K562 (cell line): ENCODE results near the gene SCAP. TPM values are rescaled to one million over a fixed set of nuclear protein-coding genes. Genes with fewer than 3 reads are reported as not detected.
A peak's percentile ranks its signal among the peaks of the same experiment; 100 is the strongest.

Experiments used
- BCLAF1 ChIP-seq, 2 experiments: fragments of 450-650 bp in 1 of 2; IDR thresholded peaks; 2 replicates each; pipeline ENCODE4 v1.6.1; 2011 to 2017; ENCODE audit warnings: low read depth in 2 of 2, antibody characterized with exemption in 1 of 2, borderline replicate concordance in 1 of 2, low read length in 1 of 2, mild to moderate bottlenecking in 1 of 2, mixed read lengths in 1 of 2; ENCODE audit not compliant: control insufficient read depth in 1 of 2
- ETV5 ChIP-seq: sonication (generic); formaldehyde crosslinking; IDR thresholded peaks from 2 replicates; pipeline ENCODE4 v1.4.0; 2020; ENCODE audit warnings: low read depth, mild to moderate bottlenecking, missing genetic modification reagents
- ETV6 ChIP-seq, 3 experiments: fragments of 150-350 bp in 1 of 3; sonication (generic) in 1 of 3; formaldehyde crosslinking in 1 of 3; IDR thresholded peaks; 2 replicates each; pipeline versions ENCODE4 v1.6.1 to v1.8.0; 2014 to 2022; ENCODE audit warnings: borderline replicate concordance in 2 of 3, low read depth in 2 of 3, antibody characterized with exemption in 1 of 3, low read length in 1 of 3, mild to moderate bottlenecking in 1 of 3, missing genetic modification reagents in 1 of 3
- FOXJ3 ChIP-seq: sonication (generic); formaldehyde crosslinking; IDR thresholded peaks from 2 replicates; pipeline ENCODE4 v1.4.0; 2020; ENCODE audit warnings: mild to moderate bottlenecking, missing genetic modification reagents
- GABPB1 ChIP-seq: sonication (generic); formaldehyde crosslinking; IDR thresholded peaks from 2 replicates; pipeline ENCODE4 v1.8.0; 2022; ENCODE audit warnings: mild to moderate bottlenecking, missing genetic modification reagents
- HBP1 ChIP-seq: fragments of 450-650 bp; formaldehyde crosslinking; IDR thresholded peaks from 2 replicates; pipeline ENCODE4 v1.4.0; 2022; ENCODE audit warnings: missing genetic modification characterization
- KLF10 ChIP-seq: fragments of 250-450 bp; sonication (Bioruptor Pico); IDR thresholded peaks from 2 replicates; pipeline ENCODE4 v1.6.1; 2021; ENCODE audit warnings: matching md5 sums
- NCOR1 ChIP-seq: fragments of 450-650 bp; IDR thresholded peaks from 2 replicates; pipeline ENCODE4 v1.6.1; 2016; ENCODE audit warnings: mild to moderate bottlenecking, moderate library complexity
- NR3C1 ChIP-seq: sonication (generic); formaldehyde crosslinking; IDR thresholded peaks from 2 replicates; pipeline ENCODE4 v1.8.1; 2022; ENCODE audit warnings: missing genetic modification reagents
- PHF21A ChIP-seq: fragments of 450-650 bp; IDR thresholded peaks from 2 replicates; pipeline ENCODE4 v1.6.1; 2017; ENCODE audit warnings: low read depth, borderline replicate concordance
- RAD51 ChIP-seq: fragments of 450-650 bp; IDR thresholded peaks from 2 replicates; pipeline ENCODE4 v1.7.1; 2016; ENCODE audit warnings: low read depth, mild to moderate bottlenecking, borderline replicate concordance
- U2AF2 ChIP-seq: fragments of 200-400 bp; formaldehyde crosslinking; optimal IDR thresholded peaks from 2 replicates; pipeline ENCODE3; 2017; ENCODE audit warnings: low read depth, mild to moderate bottlenecking, low read length
- ZHX1 ChIP-seq: fragments of 150-350 bp; conservative IDR thresholded peaks from 2 replicates; pipeline ENCODE4 v1.6.1; 2014; ENCODE audit warnings: low read length
- ZNF589 ChIP-seq: fragments of 200-800 bp; sonication (Bioruptor generic); IDR thresholded peaks from 2 replicates; pipeline ENCODE4 v1.6.1; 2016; ENCODE audit warnings: low read depth, missing genetic modification characterization, missing compliant biosample characterization
- ZNF740 ChIP-seq, 3 experiments: fragments of 200-800 bp in 1 of 3; sonication (Bioruptor generic) in 1 of 3; sonication (generic) in 1 of 3; formaldehyde crosslinking in 1 of 3; IDR thresholded peaks; 2 replicates each; pipeline versions ENCODE4 v1.6.1 to v1.8.0; 2016 to 2022; ENCODE audit warnings: mild to moderate bottlenecking in 2 of 3, missing compliant biosample characterization in 2 of 3, missing genetic modification characterization in 2 of 3, missing genetic modification reagents in 1 of 3
- polyA plus RNA-seq, 8 experiments: library from polyadenylated mRNA; depleted of rRNA in 4 of 8; stranded (reverse) in 5 of 8; unstranded in 3 of 8; fragments of >200 nt; fragmentation: Nextera tagmentation in 2 of 8; fragmentation: Illumina TruSeq in 1 of 8; extraction: Ambion mirVana in 2 of 8; extraction: Trizol in 1 of 8; gene quantifications; 2 replicates each; pipeline versions ENCODE4 v1.2.1 to v1.2.3, GENCODE V29; 2011 to 2014; ENCODE audit warnings: inconsistent platforms in 1 of 8, missing spikeins in 1 of 8
- total RNA-seq, 7 experiments: library from RNA; depleted of rRNA in 6 of 7; stranded (reverse); fragments of >200 nt in 6 of 7; fragmentation: Illumina TruSeq in 2 of 7; extraction: Trizol in 2 of 7; gene quantifications; 2 replicates each; pipeline versions ENCODE4 v1.2.1 to v1.2.3, GENCODE V29; 2011 to 2021; ENCODE audit warnings: low replicate concordance in 1 of 7

The SCAP gene
- total and polyA plus RNA-seq, 9 of the 15 experiments (the other 6 are each of a cell fraction or from before 2014, with no cell fraction given) = 2.6 to 104 (median 37.8) TPM

GRCh38 chr3:47522082-47522987 lies 46.6 kb upstream of the SCAP start (continued):
- no peak for TF ChIP-seq HBP1 (CRISPR knock-in tag)
- no peak for TF ChIP-seq NCOR1
- no peak for TF ChIP-seq KLF10 (CRISPR knock-in tag)
- no peak for TF ChIP-seq U2AF2
- TF ChIP-seq RAD51 = peak; percentile 72
- no peak for TF ChIP-seq PHF21A
- no peak for TF ChIP-seq NR3C1 (CRISPR knock-in tag)
- TF ChIP-seq BCLAF1 (IDR thresholded peaks at IDR 0.05; ENCODE audit: borderline replicate concordance in 1 of 2, control insufficient read depth in 1 of 2, low read depth in 2 of 2, low read length in 1 of 2) = no peak
- peak; percentile 42; the same call in 1 of the 2 replicates for TF ChIP-seq ETV5 (CRISPR knock-in tag)
- TF ChIP-seq FOXJ3 (CRISPR knock-in tag) = no peak
- TF ChIP-seq ZHX1 = no peak; the same call in 1 of the 2 replicates
- no peak for TF ChIP-seq ZNF740 (CRISPR knock-in tag; IDR thresholded peaks at IDR 0.05)
- TF ChIP-seq ZNF740 (tag; IDR thresholded peaks at IDR 0.05) = no peak
- no peak for TF ChIP-seq ETV6 (IDR thresholded peaks at IDR 0.05; ENCODE audit: borderline replicate concordance in 1 of 2, low read depth in 2 of 2, low read length in 1 of 2)
- TF ChIP-seq ETV6 (CRISPR knock-in tag; IDR thresholded peaks at IDR 0.05; ENCODE audit: borderline replicate concordance) = no peak
- TF ChIP-seq GABPB1 (CRISPR knock-in tag) = peak; percentile 61
- no peak for TF ChIP-seq ZNF589 (CRISPR knock-in tag)
